ENCODE results near the gene LRRC37A. TPM values are rescaled to one million over a fixed set of nuclear protein-coding genes. Genes with fewer than 3 reads are reported as not detected.

LRRC37A gene
- total and polyA plus RNA-seq, 9 of the 15 experiments (the other 6 are each of a cell fraction or from before 2014, with no cell fraction given) = 0.14 to 3.1 (median 1.8) TPM

DNA sequence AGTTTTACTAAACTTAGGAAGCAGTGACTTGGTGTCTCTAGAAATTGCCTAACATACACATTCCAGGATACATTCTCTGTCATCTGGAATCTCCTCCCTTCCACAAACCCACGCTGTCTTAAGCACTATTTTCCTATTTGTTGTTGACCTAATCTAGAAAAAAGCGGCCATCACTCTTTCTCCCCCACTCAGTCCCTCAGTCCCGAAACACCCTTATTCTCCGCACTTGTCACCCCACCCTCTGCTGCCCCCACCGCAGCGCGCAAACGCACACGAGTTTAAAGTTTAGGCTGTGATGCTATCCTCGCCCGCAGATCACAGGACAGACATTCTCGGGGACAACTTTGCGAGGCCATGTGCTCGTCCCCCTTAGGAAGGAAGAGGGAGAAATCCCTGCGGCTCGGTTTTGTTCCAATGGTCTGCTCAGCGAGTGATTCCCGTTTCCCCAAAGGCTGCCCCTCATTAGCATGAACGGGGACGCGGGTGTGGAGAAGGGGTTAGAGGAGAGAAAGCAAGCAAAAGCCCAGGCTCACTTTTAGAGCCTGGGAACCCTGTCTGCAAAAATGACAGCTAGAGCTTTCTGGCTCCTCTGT is 28.8 kb upstream of the LRRC37A start (continued):
- TF ChIP-seq AFF4 (CRISPR knock-in tag; IDR thresholded peaks at IDR 0.05) (0 out of 2 replicates have a peak, but pooled peaks have one; percentile 29), OTX1 (CRISPR knock-in tag; IDR thresholded peaks at IDR 0.05) (0 out of 2 replicates have a peak, but pooled peaks have one; percentile 13), ZBTB2 (IDR thresholded peaks at IDR 0.05) (0 out of 2 replicates have a peak, but pooled peaks have one; percentile 15), KAT7 (CRISPR knock-in tag; IDR thresholded peaks at IDR 0.05; ENCODE audit: borderline replicate concordance) (peak; percentile 94; the same call in 1 of the 2 replicates), PHF21A (IDR thresholded peaks at IDR 0.05; ENCODE audit: borderline replicate concordance, low read depth) (0 out of 2 replicates have a peak, but pooled peaks have one; percentile 6), MAZ (CRISPR knock-in tag; conservative IDR thresholded peaks at IDR 0.05 in 1 of 2, IDR thresholded peaks at IDR 0.05 in 1 of 2) (0 out of 4 replicates have a peak, but pooled peaks of 1 of the 2 experiments have one; percentile 7), DPF2 (IDR thresholded peaks at IDR 0.05) (0 out of 2 replicates have a peak, but pooled peaks have one; percentile 32), GABPB1 (CRISPR knock-in tag; IDR thresholded peaks at IDR 0.05) (peak; percentile 59), MTA1 (IDR thresholded peaks at IDR 0.05; ENCODE audit: borderline replicate concordance) (peak; percentile 27; the same call in 1 of the 2 replicates), SMARCE1 (IDR thresholded peaks at IDR 0.05) (peak; percentile 57; the same call in 1 of the 2 replicates), TEAD1 (CRISPR knock-in tag; IDR thresholded peaks at IDR 0.05) (peak in 1 of 2 experiments; percentile 59; a peak in 2 of 4 replicates), ELF1 (tag; IDR thresholded peaks at IDR 0.05) (peak; percentile 43; the same call in 1 of the 2 replicates), EP400 (IDR thresholded peaks at IDR 0.05) (peak; percentile 57)

Data from K562 (cell line).